ENCODE results near the gene CTAGE9.

The CTAGE9 gene

DNA sequence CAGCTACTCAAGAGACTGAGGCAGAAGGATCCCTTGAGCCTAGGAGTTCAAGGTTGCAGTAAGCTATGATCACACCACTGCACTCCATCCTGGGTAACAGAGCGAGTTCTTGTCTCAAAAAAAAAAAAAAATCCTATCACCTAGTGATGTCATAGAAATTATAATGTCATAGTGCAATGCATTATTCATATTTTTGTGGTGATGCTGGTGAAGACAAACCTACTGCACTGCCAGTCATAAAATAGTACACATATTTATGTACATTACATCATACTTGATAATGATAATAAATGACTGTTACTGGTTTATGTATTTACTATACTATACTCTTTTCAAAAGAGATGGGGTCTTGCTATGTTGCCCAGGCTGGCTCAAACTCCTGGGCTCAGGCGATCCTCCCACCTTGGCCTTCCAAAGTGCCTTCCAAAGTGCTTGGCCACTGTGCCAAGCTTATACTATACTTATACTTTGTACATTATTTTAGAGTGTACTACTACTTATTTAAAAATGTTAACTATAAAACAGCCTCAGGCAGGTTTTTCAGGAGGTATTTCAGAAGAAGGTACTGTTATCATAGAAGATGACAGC is 47.1 kb downstream of the CTAGE9 start:
- DNase-seq = no peak

DNA sequence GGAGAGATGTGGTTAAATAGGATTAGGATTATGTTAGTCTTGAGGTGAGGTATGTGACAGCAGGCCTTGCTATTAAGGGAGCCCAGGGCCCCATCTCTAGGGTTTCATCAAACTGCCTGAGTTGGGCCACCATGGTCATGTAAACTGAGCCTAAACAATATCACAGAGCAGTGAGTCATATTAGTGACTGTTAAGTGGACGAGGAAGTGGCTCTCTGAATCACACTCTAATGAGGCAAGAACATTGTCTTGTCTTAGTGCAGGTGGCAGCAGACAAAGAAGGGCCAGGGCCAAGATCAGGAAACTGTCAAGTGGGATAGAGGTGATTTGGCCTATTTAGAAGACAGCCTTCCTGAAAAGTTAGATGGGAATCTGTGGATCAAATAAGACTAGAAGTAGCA is 50.6 kb downstream of the CTAGE9 start:
- no peak for DNase-seq
